ENCODE data around the gene NPTX1. TPM values are rescaled to one million over a fixed set of nuclear protein-coding genes. Genes with fewer than 3 reads are reported as not detected.

NPTX1 gene
- total RNA-seq, 4 donors from 2014 or later, result not detected

DNA sequence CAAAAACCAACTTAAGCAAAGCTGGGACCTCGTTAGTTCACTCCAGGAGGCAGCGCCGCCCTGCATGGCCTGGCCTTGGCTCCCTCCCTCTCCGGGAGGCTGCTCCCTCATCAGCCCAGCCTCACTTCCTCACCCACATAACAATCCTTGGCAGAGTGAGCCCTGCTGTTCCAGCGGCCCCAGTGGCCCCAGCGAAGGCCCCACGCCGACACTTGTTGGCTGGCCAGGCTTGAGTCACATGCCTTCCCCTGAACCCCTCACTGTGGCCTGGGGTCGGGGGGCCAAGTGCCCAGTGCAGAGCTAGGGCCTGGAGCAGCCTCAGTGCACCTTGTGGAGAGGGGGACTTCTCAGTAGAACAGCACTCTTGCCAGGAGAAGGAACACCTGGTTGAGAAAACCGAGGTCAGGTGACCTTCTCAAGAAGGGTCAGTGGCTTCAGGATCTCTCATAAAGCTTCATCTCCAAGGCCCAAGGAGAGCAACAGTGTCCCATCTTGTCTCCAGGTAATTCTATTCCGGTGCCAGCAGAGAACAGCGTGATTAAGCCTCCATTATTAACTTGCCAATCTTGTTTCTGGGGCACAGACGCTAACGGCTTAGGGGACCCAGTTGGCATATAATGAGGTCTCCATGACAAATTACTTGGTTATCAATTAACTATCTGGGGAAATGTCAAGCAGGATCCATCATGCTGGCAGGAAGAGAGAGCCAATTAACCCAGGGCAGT is 34.6 kb downstream of the NPTX1 start:
- TF ChIP-seq, protein P1, sequence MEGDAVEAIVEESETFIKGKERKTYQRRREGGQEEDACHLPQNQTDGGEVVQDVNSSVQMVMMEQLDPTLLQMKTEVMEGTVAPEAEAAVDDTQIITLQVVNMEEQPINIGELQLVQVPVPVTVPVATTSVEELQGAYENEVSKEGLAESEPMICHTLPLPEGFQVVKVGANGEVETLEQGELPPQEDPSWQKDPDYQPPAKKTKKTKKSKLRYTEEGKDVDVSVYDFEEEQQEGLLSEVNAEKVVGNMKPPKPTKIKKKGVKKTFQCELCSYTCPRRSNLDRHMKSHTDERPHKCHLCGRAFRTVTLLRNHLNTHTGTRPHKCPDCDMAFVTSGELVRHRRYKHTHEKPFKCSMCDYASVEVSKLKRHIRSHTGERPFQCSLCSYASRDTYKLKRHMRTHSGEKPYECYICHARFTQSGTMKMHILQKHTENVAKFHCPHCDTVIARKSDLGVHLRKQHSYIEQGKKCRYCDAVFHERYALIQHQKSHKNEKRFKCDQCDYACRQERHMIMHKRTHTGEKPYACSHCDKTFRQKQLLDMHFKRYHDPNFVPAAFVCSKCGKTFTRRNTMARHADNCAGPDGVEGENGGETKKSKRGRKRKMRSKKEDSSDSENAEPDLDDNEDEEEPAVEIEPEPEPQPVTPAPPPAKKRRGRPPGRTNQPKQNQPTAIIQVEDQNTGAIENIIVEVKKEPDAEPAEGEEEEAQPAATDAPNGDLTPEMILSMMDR (IDR thresholded peaks at IDR 0.05; ENCODE audit: low read depth), result no peak

DNA sequence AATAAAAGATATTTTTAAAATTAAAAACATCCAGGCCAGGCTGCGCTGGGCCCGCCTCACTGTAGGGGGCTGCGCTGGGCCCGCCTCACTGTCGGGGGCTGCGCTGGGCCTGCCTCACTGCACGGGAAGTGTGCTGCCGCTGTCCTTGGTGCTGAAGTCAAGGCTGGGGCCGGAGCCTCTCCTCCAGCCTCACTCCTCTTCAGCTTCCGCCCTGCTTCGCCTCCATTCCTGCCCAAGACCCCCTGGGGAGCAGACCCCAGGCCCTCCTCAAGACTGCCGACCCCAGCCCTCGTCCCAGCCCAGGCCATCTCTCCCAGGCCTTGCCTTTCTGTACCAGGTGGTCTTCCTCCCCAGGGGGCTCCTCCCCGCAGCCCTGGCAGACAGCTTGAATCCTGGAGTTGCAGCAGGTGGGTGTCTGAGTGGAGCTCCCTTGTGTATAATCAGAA is 35.3 kb downstream of the NPTX1 start:
- TF ChIP-seq, protein P1 (IDR thresholded peaks at IDR 0.05; ENCODE audit: low read depth), result no peak

DNA sequence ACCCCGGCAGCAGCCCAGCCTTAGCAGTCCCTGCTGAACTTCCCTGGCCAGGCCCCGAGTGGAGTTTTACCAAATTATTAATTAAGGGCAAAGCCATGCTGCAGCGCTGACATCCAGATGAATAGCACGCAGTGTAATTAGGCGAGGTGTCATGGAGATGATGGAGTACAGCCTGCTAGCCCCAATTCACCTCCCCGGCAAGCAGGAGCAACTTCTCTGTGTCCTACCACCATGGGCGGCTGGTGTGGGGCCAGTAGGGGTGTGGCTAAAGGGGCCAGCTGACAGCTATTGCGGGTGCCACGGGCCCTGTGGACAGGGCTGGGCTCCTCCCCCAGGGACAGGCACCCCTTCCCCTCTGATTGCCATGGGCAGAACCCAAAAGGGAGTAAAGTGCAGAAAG is 36.9 kb downstream of the NPTX1 start:
- TF ChIP-seq, protein P1 (IDR thresholded peaks at IDR 0.05; ENCODE audit: low read depth), result no peak

DNA sequence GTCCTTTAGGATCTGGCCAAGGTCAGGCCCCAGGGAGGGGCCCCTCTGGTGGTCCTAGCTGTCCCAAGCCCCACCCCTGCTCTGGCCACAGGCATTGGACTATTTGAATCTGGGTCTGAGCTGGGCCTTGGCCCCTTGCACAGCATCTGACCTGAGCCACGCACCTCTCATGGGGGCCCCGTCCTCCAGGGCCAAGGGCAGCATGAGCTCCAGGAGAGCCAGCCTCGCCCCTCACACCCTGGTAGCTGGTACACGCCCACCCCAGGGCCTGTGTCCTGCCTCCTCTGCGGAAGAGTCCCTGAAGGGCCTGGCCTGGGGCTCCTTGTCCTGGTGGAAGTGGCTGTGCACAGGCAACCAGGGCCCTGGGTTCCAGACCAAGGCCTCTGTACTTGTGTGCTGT is 37.6 kb downstream of the NPTX1 start:
- TF ChIP-seq, protein P1 (IDR thresholded peaks at IDR 0.05; ENCODE audit: low read depth), result no peak

DNA sequence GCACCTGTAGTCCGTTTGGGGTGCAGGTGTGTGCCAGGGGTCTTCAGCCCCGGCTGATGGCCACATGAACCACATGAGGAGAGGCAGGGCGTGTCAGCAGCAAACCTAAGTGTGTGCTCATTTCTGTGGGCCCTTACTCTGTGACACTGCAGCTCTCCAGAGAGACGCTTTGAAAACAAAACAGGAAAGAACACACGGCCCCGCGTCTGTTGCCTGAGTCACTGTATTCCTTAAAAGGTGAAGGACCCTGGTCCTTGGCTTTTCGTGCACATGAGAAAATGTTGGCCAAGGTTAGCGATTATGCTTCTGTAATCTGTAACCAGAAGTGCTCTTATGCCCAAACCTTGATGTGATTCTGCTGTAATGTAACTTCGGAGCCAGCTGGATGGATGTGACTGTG is 38.9 kb downstream of the NPTX1 start:
- TF ChIP-seq, protein P1 (IDR thresholded peaks at IDR 0.05; ENCODE audit: low read depth), result no peak

DNA sequence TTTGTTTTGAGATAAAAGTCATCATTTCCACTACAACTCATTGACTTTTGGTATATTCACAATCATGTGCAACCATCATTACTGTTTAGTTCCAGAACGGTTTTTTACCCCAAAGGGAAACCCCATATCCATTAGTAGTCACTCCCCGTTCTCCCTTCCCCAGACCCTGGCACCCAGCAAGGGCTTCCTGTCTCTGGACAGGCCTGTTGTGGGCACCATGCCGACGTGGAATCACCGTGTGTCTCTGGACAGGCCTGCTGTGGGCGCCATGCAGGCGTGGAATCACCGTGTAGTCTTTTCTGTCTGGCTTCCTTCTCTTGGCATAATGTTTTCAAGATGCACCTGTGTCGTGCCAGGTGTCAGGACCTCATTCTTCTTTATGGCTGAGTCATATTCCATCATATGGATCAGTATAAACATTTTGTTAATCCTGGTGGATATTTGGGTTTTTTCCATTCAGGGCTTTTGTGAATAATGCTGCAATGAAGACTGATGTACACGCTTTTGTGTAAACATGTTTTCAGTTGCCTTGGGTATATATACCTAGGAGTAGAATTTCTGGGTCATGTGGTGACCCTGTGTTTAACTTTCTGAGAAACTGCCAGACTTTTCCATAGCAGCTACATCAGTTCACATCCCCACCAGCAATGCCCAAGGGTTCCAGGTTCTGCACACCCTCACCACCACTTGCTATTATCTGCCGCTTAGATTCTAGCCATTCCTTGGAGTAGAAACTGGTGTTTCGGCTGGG is 42.3 kb downstream of the NPTX1 start:
- TF ChIP-seq, protein P1 (IDR thresholded peaks at IDR 0.05; ENCODE audit: low read depth), result no peak

DNA sequence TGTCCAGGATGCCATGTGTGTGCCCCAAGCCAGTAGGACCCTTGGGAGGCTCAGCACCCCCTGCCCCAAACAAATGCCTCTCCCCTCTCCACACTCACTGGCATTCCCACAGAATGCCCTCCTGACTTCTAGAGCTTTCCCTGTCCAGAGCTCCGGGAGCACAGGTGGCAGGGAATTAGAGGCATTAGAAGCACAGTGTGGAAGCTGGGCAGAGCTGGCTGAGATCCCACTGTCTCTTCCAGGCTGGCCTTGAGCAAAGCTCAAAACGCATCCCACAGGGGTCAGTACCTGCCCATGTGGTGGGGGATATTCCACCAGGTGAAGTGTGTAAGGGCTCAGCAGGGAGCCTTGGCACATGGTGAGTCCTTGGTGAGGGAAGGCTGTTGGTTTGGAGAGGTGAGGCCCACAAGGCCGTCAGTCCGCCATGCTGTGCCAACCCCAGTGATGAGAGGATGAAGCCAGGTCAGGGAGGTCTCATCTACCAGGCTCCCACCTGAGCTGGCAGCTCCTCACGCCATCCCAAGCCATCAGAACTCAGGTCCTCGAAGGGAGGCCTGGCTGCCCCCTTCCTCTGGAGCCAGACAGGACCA is 43.4 kb downstream of the NPTX1 start:
- TF ChIP-seq, protein P1 (IDR thresholded peaks at IDR 0.05; ENCODE audit: low read depth), result no peak
